PFSK-1 (cell line): ENCODE measurements around the gene GRXCR2.

ENCODE experiments used
- FOXP2 ChIP-seq: optimal IDR thresholded peaks from 2 replicates; pipeline ENCODE3; 2011; ENCODE audit warnings: borderline replicate concordance, control low read depth, inconsistent platforms; ENCODE audit not compliant: insufficient read depth; ENCODE audit errors: extremely low read length, extremely low read depth
- POLR2AphosphoS5 ChIP-seq: IDR thresholded peaks from 2 replicates; pipeline ENCODE4 v1.6.1; 2012; ENCODE audit warnings: low read depth, mild to moderate bottlenecking, control low read depth, low read length, moderate library complexity
- REST ChIP-seq, 2 experiments: IDR thresholded peaks; 2 replicates each; pipeline versions ENCODE4 v1.6.1 to v1.8.0; 2011 to 2012; ENCODE audit warnings: low read depth in 2 of 2, low read length in 2 of 2, control low read depth in 1 of 2, inconsistent platforms in 1 of 2, mild to moderate bottlenecking in 1 of 2, moderate library complexity in 1 of 2; ENCODE audit not compliant: insufficient read depth in 1 of 2
- SIN3A ChIP-seq: IDR thresholded peaks from 2 replicates; pipeline ENCODE4 v1.6.1; 2012; ENCODE audit warnings: mild to moderate bottlenecking, low read length, moderate library complexity, borderline replicate concordance; ENCODE audit not compliant: insufficient read depth
- TAF1 ChIP-seq: IDR thresholded peaks from 2 replicates; pipeline ENCODE4 v1.6.1; 2012; ENCODE audit warnings: low read length, control low read depth, borderline replicate concordance; ENCODE audit not compliant: insufficient read depth

GRXCR2 gene

GRCh38 chr5:145852990-145853389 is 19.8 kb downstream of the GRXCR2 start:
- TF ChIP-seq POLR2AphosphoS5 (no peak), FOXP2 (no peak), REST (IDR thresholded peaks at IDR 0.05; ENCODE audit: insufficient read depth in 1 of 2, low read depth in 2 of 2, low read length in 2 of 2) (no peak), TAF1 (no peak), SIN3A (no peak)

DNA sequence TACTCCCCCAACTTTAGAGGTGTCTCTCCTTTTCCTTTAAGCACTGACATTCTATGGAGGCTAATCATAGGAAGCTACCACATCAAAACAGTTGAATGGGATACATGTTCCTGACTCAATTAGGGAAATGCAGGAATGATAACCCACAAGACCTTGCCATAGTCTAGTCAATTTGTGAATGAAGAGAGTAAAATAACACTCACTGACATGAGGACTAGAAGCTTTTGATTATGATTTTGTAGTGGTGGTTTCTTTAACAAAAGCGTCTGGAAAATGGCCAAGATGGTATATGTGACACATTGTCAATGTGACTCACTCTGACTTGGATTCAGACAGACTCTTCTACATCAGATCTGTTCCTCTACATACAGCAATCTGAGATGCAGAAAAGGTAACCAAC is 24.0 kb downstream of the GRXCR2 start:
- TF ChIP-seq FOXP2 (no peak), SIN3A (no peak), POLR2AphosphoS5 (no peak), TAF1 (no peak), REST (IDR thresholded peaks at IDR 0.05; ENCODE audit: insufficient read depth in 1 of 2, low read depth in 2 of 2, low read length in 2 of 2) (no peak)

- no peak for TF ChIP-seq FOXP2
- no peak for TF ChIP-seq SIN3A
- TF ChIP-seq TAF1, result no peak
- no peak for TF ChIP-seq POLR2AphosphoS5
- no peak for TF ChIP-seq REST (IDR thresholded peaks at IDR 0.05; ENCODE audit: insufficient read depth in 1 of 2, low read depth in 2 of 2, low read length in 2 of 2)
Observed at GRCh38 chr5:145847499-145848497, 25.0 kb downstream of the GRXCR2 start.

DNA sequence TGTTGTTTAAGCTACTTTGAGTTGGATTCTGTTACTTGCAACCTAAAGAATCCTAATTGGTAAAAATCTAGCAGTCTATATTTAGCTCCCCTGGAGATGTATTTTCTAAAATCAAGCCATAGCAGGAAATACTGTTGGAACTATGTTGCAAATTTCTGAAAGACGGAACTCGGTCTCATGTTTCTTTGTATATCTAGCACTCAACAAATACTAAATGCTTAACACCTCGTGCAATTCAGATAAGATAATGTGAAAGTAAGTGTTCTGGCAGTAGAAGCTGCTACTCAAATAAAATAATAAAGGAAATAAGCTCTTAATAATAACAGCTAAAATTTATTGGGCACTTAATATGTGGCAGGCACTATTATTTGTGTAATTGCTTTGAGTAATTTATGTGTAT is 26.7 kb downstream of the GRXCR2 start:
- TF ChIP-seq REST (IDR thresholded peaks at IDR 0.05; ENCODE audit: insufficient read depth in 1 of 2, low read depth in 2 of 2, low read length in 2 of 2), result no peak
- no peak for TF ChIP-seq POLR2AphosphoS5
- TF ChIP-seq SIN3A, result no peak
- TF ChIP-seq TAF1, result no peak
- TF ChIP-seq FOXP2, result no peak
